B cell (primary cell): ENCODE data around the gene RAB3C. TPM values are rescaled to one million over a fixed set of nuclear protein-coding genes. Genes with fewer than 3 reads are reported as not detected.

Experiments
- ATAC-seq: fragments of 200-7000 bp; cut with Tn5 transposase; one replicate; pipeline ENCODE4 v1.10.0; 2021; ENCODE audit warnings: low read depth, mild to moderate bottlenecking, moderate number of reproducible peaks, moderate library complexity
- CTCF ChIA-PET: fragments of 350-600 bp; sonication (Branson Sonifier 250); formaldehyde crosslinking; loops from one replicate; lab custom pipeline; 2021; ENCODE audit warnings: antibody characterized with exemption, inconsistent platforms; lab: Charles Lee
- POLR2A ChIA-PET: fragments of 350-600 bp; sonication (Branson Sonifier 250); formaldehyde crosslinking; loops from one replicate; lab custom pipeline; 2021; ENCODE audit warnings: antibody characterized with exemption; lab: Charles Lee
- DNase-seq: peaks from one replicate; pipeline ENCODE4 v3.0.0; 2013
- H2AFZ ChIP-seq: 2 replicates; pipeline ENCODE4 v1.6.1; 2012; ENCODE audit warnings: mild to moderate bottlenecking, low read depth, low read length; ENCODE audit not compliant: insufficient read depth, poor library complexity, severe bottlenecking
- H3K27ac ChIP-seq, 2 donors: 1 replicate in 1 of 2; 2 replicates in 1 of 2; pipeline ENCODE4 v1.5.1; 2012 to 2013; ENCODE audit warnings: low read length in 2 of 2, mild to moderate bottlenecking in 2 of 2, moderate library complexity in 1 of 2
- H3K27me3 ChIP-seq, 4 experiments: fragments of 200-600 bp in 1 of 4; sonication (generic) in 1 of 4; replicated peaks in 1 of 4; 1 replicate in 2 of 4; 2 replicates in 2 of 4; pipeline versions ENCODE4 v1.6.1 to v1.7.0; 2013 to 2016; ENCODE audit warnings: low read length in 3 of 4, mild to moderate bottlenecking in 2 of 4, mixed read lengths in 1 of 4, moderate library complexity in 1 of 4; ENCODE audit not compliant: insufficient read depth in 4 of 4, control insufficient read depth in 3 of 4; ENCODE audit errors: control extremely low read depth in 1 of 4
- H3K36me3 ChIP-seq, 2 experiments: replicated peaks in 1 of 2; 1 replicate in 1 of 2; 2 replicates in 1 of 2; pipeline versions ENCODE4 v1.6.1 to v1.7.1; 2013; ENCODE audit warnings: low read length in 1 of 2; ENCODE audit not compliant: insufficient read depth in 2 of 2, control insufficient read depth in 1 of 2; ENCODE audit errors: control extremely low read depth in 1 of 2, extremely low read depth in 1 of 2
- H3K4me1 ChIP-seq, 2 donors: fragments of 200-600 bp in 1 of 2; sonication (generic) in 1 of 2; 1 replicate in 1 of 2; 2 replicates in 1 of 2; pipeline versions ENCODE4 v1.5.1 to v1.6.1; 2013 to 2017; ENCODE audit warnings: low read length in 2 of 2; ENCODE audit not compliant: control insufficient read depth in 2 of 2, insufficient read depth in 2 of 2
- H3K4me2 ChIP-seq: replicated peaks from 2 replicates; pipeline ENCODE3; 2012; ENCODE audit warnings: mild to moderate bottlenecking, low read depth, low read length; ENCODE audit not compliant: poor library complexity, severe bottlenecking
- H3K4me3 ChIP-seq, 5 experiments: fragments of 200-600 bp in 1 of 5; sonication (generic) in 1 of 5; 1 replicate in 3 of 5; 2 replicates in 2 of 5; pipeline versions ENCODE4 v1.5.1 to v1.7.0; 2011 to 2016; ENCODE audit warnings: low read length in 4 of 5, mild to moderate bottlenecking in 4 of 5, low read depth in 2 of 5, control low read depth in 1 of 5, moderate library complexity in 1 of 5; ENCODE audit not compliant: insufficient read depth in 1 of 5; ENCODE audit errors: control extremely low read depth in 1 of 5, extremely low read depth in 1 of 5
- H3K79me2 ChIP-seq: fragments of 200-600 bp; sonication (generic); one replicate; pipeline ENCODE4 v1.6.0; 2016; ENCODE audit warnings: low read length; ENCODE audit not compliant: control insufficient read depth, insufficient read depth
- H3K9ac ChIP-seq: fragments of 200-600 bp; sonication (generic); 2 replicates; pipeline ENCODE4 v1.6.1; 2017; ENCODE audit warnings: mild to moderate bottlenecking, low read length, moderate library complexity
- H3K9me3 ChIP-seq, 3 donors: one replicate each; pipeline versions ENCODE4 v1.6.1 to v1.7.1; 2013; ENCODE audit warnings: low read length in 2 of 3; ENCODE audit not compliant: control insufficient read depth in 2 of 3, insufficient read depth in 1 of 3; ENCODE audit errors: control extremely low read depth in 1 of 3
- H4K20me1 ChIP-seq: 2 replicates; pipeline ENCODE4 v1.6.0; 2012; ENCODE audit warnings: mild to moderate bottlenecking, low read length; ENCODE audit not compliant: insufficient read depth, control insufficient read depth, poor library complexity, severe bottlenecking
- H3K27ac Mint-ChIP-seq: one replicate; pipeline ENCODE4 v1.8.0; 2021; ENCODE audit warnings: mixed read lengths
- H3K27me3 Mint-ChIP-seq: one replicate; pipeline ENCODE4 v1.8.0; 2021; ENCODE audit warnings: mixed read lengths
- H3K4me1 Mint-ChIP-seq: one replicate; pipeline ENCODE4 v1.8.0; 2021; ENCODE audit warnings: mixed read lengths
- H3K4me3 Mint-ChIP-seq: one replicate; pipeline ENCODE4 v1.8.0; 2021; ENCODE audit warnings: mixed read lengths
- H3K9me3 Mint-ChIP-seq: one replicate; pipeline ENCODE4 v1.8.0; 2022; ENCODE audit warnings: mixed read lengths; ENCODE audit not compliant: insufficient read depth
- EZH2 ChIP-seq: IDR thresholded peaks from 2 replicates; pipeline ENCODE4 v1.6.1; 2012; ENCODE audit warnings: borderline replicate concordance, low read depth, mild to moderate bottlenecking, moderate library complexity, low read length; ENCODE audit not compliant: insufficient read depth, poor library complexity, severe bottlenecking
- WGBS: methylation state at CpG from one replicate; pipeline ENCODE4 v1.1.5; 2013; ENCODE audit warnings: missing lambda C conversion rate; ENCODE audit not compliant: insufficient coverage; 5-methylcytosine and 5-hydroxymethylcytosine counted together
- intact Hi-C: fragments of 100-400 bp; cut with micrococcal nuclease; formaldehyde crosslinking; loops from one replicate; pipeline ENCODE4 v1.10.0; 2022
- polyA plus RNA-seq: library from polyadenylated mRNA; depleted of rRNA; stranded (reverse); fragments of >200 nt; gene quantifications from 2 replicates; pipeline ENCODE4 v1.2.3, GENCODE V29; 2012
- total RNA-seq, 2 donors: library from RNA; stranded (reverse); fragments of 120-200 nt in 1 of 2; gene quantifications; 1 replicate in 1 of 2; 2 replicates in 1 of 2; pipeline versions ENCODE4 v1.2.3 to v1.2.4, GENCODE V29; 2013 to 2022
- TF ChIP-seq, protein P1 (sequence below): fragments of 200-600 bp; IDR thresholded peaks from one replicate; pipeline ENCODE4 v1.8.0; 2022; ENCODE audit warnings: antibody characterized with exemption, mild to moderate bottlenecking

RAB3C gene
- total and polyA plus RNA-seq, 2 donors (not counting 1 experiment from before 2014, with no cell fraction given): 0.20 to 0.58 TPM

- intact Hi-C loops: no loop called here
- no peaks in the 10 kb centered on the region for H3K4me1 Mint-ChIP-seq
- CTCF ChIA-PET: no interaction called here
Measured at GRCh38 chr5:58681943-58682342, 99.1 kb downstream of the RAB3C start.

DNA sequence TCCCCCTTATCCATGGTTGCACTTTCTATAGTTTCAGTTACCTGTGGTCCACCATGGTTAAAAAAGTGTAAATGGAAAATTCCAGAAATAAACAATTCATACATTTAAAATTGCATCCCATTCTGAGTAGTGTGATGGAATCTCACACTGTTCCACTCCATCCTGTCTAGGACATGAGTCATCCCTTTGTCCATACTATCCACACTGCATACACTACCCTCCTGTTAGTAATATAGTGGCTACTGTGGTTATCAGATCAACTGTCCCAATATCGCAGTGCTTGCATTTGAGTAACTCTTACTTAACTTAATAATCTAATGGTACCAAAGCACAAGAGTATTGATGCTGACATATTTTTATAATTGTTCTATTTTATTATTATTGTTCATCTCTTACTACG lies 100.7 kb downstream of the RAB3C start:
- Mint-ChIP-seq H3K9me3 (no peaks in the 10 kb centered on the region), H3K27me3 (no peaks in the 10 kb centered on the region), H3K27ac (no peak overlapping the region), H3K4me1 (no peaks in the 10 kb centered on the region), H3K4me3 (no peak overlapping the region)
- intact Hi-C loops: no loop called here
- no peak overlapping the region for H3K9ac ChIP-seq
- no peak overlapping the region for H3K27ac ChIP-seq
- CTCF ChIA-PET: no interaction called here
- H3K36me3 ChIP-seq: no peaks in the 10 kb centered on the region
- H2AFZ ChIP-seq: no peak overlapping the region
- ATAC-seq (no peak), DNase-seq (no peak)
- POLR2A ChIA-PET: no interaction called here
- no peaks in the 10 kb centered on the region for H3K27me3 ChIP-seq
- TF ChIP-seq, protein P1, sequence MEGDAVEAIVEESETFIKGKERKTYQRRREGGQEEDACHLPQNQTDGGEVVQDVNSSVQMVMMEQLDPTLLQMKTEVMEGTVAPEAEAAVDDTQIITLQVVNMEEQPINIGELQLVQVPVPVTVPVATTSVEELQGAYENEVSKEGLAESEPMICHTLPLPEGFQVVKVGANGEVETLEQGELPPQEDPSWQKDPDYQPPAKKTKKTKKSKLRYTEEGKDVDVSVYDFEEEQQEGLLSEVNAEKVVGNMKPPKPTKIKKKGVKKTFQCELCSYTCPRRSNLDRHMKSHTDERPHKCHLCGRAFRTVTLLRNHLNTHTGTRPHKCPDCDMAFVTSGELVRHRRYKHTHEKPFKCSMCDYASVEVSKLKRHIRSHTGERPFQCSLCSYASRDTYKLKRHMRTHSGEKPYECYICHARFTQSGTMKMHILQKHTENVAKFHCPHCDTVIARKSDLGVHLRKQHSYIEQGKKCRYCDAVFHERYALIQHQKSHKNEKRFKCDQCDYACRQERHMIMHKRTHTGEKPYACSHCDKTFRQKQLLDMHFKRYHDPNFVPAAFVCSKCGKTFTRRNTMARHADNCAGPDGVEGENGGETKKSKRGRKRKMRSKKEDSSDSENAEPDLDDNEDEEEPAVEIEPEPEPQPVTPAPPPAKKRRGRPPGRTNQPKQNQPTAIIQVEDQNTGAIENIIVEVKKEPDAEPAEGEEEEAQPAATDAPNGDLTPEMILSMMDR: no peak
- TF ChIP-seq EZH2: no peak
- no CpG with 5 or more reads among the region's 2 CpGs for WGBS
- no peak overlapping the region for H3K4me3 ChIP-seq
- no peak overlapping the region for H3K4me2 ChIP-seq
- no peaks in the 10 kb centered on the region for H3K9me3 ChIP-seq
- no peaks in the 10 kb centered on the region for H3K4me1 ChIP-seq
- H4K20me1 ChIP-seq: no peaks in the 10 kb centered on the region
- H3K79me2 ChIP-seq: no peaks in the 10 kb centered on the region

More at GRCh38 chr5:58681943-58682342, 99.1 kb downstream of the RAB3C start:
- Histone ChIP-seq H3K9ac (no peak overlapping the region), H3K79me2 (no peaks in the 10 kb centered on the region), H3K9me3 (no peaks in the 10 kb centered on the region), H3K4me1 (no peaks in the 10 kb centered on the region), H2AFZ (no peak overlapping the region), H3K4me2 (no peak overlapping the region), H4K20me1 (no peaks in the 10 kb centered on the region), H3K27ac (no peak overlapping the region), H3K36me3 (no peaks in the 10 kb centered on the region), H3K27me3 (no peaks in the 10 kb centered on the region), H3K4me3 (no peak overlapping the region)
- ATAC-seq: no peak
- 76% methylated on average over 4 of the region's 5 CpGs for WGBS
- TF ChIP-seq EZH2: no peak
- TF ChIP-seq, protein P1: no peak
- Mint-ChIP-seq H3K27ac (no peak overlapping the region), H3K9me3 (no peaks in the 10 kb centered on the region), H3K4me3 (no peak overlapping the region), H3K27me3 (no peaks in the 10 kb centered on the region)
- no peak for DNase-seq
- POLR2A ChIA-PET: no interaction called here
